GM21390 (cell line): Measurements from ENCODE around the gene CORIN.

ENCODE experiments used
- ATAC-seq: cut with Tn5 transposase; IDR thresholded peaks from one replicate; pipeline ENCODE4 v1.9.1; 2021; ENCODE audit not compliant: unreplicated experiment

Gene CORIN

DNA sequence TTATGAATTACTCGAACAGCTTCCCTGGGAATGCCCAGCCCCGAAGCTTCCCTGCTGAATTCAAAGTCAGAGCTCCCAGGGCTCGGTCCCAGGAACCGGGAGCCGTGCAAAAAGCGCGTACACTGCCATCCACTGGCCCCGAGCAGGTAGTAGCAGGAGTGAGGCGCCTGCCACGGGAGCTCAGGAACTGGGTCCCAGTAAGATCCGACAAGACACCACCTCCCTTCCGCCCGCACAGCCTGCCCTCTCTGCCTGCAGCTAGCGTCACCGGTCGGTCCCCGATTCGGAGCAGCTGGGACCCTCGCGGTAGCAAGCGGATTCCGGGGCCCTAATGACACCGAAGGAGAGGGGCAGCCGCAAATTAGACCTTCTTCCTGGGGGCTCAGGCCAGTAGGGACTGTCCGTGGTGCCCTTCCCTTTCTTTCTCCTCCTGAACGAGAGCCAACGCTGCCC lies 1.2 kb downstream of the CORIN start:
- ATAC-seq = peak; percentile 78

DNA sequence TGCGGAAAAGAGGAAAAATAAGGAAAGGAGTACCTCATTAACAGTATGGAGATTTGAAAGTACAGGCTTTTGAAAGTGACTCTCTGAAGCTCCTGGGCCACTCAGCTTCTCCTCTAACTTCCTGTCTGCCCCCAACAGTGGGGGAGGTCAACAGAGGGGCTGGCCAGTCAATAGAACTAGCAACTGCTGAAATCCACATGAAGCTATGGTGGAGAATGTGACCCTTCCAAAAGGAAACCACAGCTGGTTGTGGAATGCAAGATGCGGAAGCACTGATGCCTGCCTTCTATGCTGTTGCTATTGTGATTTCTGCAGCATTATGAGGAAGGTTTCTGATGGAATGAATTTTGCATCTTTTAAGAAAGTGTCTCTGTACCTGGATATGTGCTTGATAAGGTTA lies 2.4 kb downstream of the CORIN start:
- no peak for ATAC-seq

DNA sequence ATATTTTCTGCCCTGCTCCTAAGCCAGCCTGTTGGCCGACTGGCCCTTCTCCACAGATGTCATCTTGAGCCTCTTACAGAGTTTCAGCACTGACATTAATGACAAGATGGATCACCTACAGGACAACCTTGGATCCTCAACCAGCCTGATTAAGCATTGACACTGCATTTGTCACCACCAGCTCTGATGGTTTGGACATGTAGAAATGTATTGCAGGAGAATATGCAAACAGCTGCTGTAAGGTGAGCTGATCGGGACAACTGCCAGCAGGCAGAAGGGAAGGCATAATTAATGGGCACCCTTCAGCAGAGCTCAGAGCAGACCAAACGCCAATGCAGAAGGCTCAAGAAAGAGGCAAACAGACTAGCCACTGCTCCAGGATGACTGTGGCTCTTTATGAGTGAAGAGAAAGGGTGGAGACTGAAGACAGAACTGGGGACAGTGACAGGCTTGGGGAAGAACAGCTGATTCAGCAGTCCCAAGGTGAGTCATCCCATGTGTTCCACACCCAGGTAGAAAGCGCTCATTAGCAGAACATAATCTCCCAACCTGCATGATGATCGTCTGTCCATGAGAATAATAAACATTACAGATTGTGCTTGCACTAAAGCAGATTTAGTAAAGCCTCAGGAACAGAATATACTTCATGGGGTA lies 6.7 kb downstream of the CORIN start:
- no peak for ATAC-seq

GRCh38 chr4:47830265-47831025 lies 7.4 kb downstream of the CORIN start:
- no peak for ATAC-seq

DNA sequence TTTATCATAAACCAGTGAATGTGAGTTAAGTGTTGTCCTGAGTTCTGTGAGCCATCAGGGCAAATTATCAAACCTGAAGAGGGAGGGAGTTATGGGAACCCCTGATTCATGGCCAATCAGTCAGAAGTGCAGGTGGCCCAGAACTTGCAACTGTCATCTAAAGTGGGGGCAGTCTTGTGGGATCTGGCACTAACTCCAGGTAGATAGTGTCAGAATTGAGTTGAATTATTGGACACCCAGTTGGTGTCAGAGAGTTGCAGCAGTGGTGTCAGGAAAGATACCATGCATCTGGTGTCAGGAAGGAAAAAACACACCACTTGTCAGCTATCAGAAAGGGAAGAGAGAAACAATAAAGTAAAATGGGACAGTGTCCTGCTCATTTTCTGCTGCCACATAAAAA lies 8.4 kb downstream of the CORIN start:
- no peak for ATAC-seq

GRCh38 chr4:47827343-47828047 lies 10.4 kb downstream of the CORIN start:
- ATAC-seq = no peak

DNA sequence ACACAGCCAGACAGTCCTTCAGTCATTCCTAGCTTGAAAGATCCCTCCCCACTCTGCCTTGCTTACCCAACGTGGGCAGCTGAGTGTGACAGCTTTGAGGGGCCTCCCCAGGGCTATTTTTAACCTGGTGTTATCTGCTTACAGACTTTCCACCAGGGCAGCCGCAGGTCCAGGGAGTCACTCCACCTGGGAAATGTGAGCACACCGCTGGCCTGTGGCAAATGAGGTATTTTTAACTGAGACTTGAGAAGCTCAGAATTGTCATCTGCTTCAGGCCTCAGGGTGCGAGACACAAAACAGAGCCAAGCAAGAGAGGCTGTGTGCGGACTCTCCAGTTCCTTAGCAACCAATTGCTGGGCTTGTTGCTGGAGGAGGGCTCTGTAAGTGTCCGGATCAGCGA lies 13.0 kb downstream of the CORIN start:
- ATAC-seq = no peak

DNA sequence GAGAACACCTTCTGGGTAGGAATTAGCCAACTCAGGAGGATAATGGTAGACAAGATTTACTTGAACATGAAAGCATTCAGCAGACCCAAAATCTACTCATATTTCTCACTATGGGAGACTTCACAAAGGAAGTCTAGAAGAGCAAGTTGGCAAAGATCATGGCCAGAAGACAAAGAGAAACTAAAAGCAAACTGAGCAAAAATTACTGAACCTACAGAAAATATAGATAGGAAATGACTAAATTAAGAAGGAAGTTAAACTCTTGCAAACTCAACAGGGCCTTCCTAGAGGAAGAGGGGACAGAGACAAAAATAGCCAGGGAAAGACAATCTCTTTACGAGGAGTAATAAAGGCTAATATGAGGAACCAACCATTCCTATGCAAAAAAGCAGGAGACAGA lies 18.7 kb downstream of the CORIN start:
- ATAC-seq = no peak

GRCh38 chr4:47817275-47817674 lies 20.6 kb downstream of the CORIN start:
- no peak for ATAC-seq

- no peak for ATAC-seq
These were observed 21.1 kb downstream of the CORIN start for GRCh38 chr4:47816748-47817147.

- ATAC-seq = no peak
These were observed 23.1 kb downstream of the CORIN start for GRCh38 chr4:47814618-47815295.

DNA sequence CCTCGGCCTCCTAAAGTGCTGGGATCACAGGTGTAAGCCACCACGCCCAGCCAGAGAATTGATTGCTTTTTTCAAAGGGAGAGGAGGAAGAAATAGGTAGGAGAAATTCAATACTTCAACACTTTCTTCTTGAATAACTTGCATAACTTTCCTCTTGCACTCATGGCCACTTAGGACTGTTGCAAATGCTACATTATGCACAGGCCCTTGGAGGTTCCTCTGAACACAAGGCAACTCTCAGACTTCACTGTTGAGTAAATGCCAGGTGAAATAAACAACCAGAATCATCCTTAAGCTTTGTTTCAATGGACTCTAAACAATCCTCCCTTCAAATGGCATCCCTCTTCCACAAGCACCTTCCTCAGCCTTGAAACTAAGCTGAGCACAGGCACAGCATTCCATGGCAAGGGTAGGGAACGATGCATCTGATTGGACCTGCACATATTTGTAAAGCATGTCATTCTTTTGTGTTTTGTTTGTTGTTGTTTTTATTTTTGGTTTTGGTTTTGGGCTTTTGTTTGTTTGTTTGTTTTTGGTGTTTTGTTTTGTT lies 28.1 kb downstream of the CORIN start:
- no peak for ATAC-seq

GRCh38 chr4:47804598-47804997 lies 33.3 kb downstream of the CORIN start:
- no peak for ATAC-seq

DNA sequence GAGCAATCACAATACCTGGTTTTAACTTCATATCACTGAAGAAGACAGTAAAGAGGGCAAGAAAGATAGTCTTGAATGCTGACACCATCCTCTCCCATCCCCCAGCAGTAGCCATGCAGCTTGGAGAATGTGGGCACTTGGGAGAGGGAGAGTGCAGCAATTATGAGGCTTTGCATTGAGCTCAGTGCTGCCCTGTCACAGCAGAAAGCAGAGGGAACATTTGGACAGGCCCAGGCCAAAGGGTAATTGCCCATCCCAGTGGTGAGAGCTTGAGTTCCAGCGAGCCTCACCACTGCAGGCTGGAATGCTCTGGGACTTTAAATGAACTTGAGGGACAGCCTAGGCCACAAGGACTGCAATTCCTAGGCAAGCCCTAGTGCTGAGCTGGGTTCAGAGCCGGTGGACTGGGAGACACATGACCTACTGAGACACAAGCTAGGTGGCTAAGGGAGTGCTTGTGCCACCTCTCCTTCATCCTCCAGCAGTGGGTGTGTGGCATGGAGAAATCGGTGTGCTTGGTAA lies 36.3 kb downstream of the CORIN start:
- no peak for ATAC-seq

- no peak for ATAC-seq
These were observed 39.7 kb downstream of the CORIN start for GRCh38 chr4:47798165-47798564.

GRCh38 chr4:47791965-47792364 lies 45.9 kb downstream of the CORIN start:
- ATAC-seq = no peak

- ATAC-seq = no peak
These were observed 47.8 kb downstream of the CORIN start for GRCh38 chr4:47790105-47790504.

DNA sequence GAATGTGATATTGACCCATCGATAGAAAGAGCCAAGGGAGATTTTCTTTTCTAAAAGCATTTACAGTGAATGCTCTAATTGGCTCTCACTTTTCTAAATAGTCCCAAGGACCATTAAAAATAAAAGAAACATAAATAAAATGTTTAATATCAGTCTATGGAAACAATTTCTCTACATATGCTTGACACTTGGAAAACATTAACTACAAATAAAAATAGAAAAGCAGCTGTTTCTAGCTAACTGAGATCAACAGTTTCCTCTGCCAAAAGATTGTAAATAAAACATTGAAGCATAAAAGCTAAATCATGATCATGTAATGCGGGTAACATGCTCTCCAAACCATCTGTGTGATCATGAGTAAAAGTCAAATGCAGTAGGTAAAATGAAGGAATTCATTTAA lies 49.7 kb downstream of the CORIN start:
- no peak for ATAC-seq

- ATAC-seq = peak; percentile 76
These were observed 50.9 kb downstream of the CORIN start for GRCh38 chr4:47786958-47787370.

DNA sequence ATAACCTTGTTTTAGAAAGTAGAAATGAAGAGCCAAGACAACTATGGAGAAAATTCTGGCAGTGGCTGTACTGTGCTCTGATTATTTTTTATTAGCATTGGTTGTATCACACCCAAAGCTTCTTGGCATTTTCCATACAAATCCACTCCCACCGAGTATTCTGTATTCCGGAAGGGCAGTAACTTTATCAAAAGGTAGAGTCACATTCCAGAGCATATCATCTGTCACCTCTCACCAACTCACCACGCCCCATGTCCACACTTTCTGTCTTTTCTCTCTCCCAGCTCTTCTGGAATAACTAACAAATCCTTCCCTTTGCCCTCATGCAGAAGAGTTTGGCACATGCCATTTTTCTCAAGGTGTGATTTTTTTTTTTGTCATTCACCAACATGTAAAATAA lies 52.7 kb downstream of the CORIN start:
- ATAC-seq = no peak

DNA sequence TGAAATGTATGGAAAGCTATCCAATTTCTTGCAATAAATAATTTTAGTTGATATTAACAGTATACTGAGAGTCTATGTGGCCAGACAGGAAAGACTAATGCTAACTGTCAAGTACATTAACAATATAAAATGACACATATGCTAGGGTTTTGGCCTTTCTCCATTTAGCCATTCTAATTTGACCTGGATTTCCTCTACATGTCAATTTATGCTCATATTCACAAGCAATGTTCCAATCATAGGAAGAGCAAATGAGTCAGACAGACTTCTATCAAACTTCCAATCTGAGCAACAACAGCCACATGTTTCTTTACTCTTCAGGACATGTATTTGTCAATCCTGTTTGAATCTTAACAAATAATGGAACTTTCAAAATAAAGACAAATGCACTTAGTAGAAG lies 53.6 kb downstream of the CORIN start:
- no peak for ATAC-seq
